CD14-positive monocyte (primary cell): ENCODE measurements around the gene ASB1. TPM values are rescaled to one million over a fixed set of nuclear protein-coding genes. Genes with fewer than 3 reads are reported as not detected.

ENCODE experiments used
- DNase-seq, 3 donors: peaks; one replicate each; pipeline ENCODE4 v3.0.0-alpha.2; 2011 to 2022
- H2AFZ ChIP-seq: 2 replicates; pipeline ENCODE4 v1.6.0; 2012; ENCODE audit warnings: mild to moderate bottlenecking, low read depth, low read length, inconsistent platforms; ENCODE audit not compliant: insufficient read depth, poor library complexity, severe bottlenecking
- H3K27ac ChIP-seq, 2 donors: 1 replicate in 1 of 2; 2 replicates in 1 of 2; pipeline ENCODE4 v1.5.1; 2012 to 2013; ENCODE audit warnings: low read length in 2 of 2, control low read depth in 1 of 2, inconsistent platforms in 1 of 2, low read depth in 1 of 2, mild to moderate bottlenecking in 1 of 2
- H3K27me3 ChIP-seq, 2 donors: one replicate each; pipeline versions ENCODE4 v1.6.0 to v1.6.1; 2011 to 2013; ENCODE audit warnings: low read length in 2 of 2; ENCODE audit not compliant: control insufficient read depth in 2 of 2, insufficient read depth in 2 of 2
- H3K36me3 ChIP-seq, 2 donors: replicated peaks in 1 of 2; 1 replicate in 1 of 2; 2 replicates in 1 of 2; pipeline versions ENCODE4 v1.5.1 to v1.6.1; 2012 to 2013; ENCODE audit warnings: low read length in 2 of 2, control low read depth in 1 of 2, inconsistent platforms in 1 of 2, mild to moderate bottlenecking in 1 of 2; ENCODE audit not compliant: insufficient read depth in 2 of 2, control insufficient read depth in 1 of 2
- H3K4me1 ChIP-seq, 2 donors: 1 replicate in 1 of 2; 2 replicates in 1 of 2; pipeline versions ENCODE4 v1.5.1 to v1.6.1; 2012 to 2013; ENCODE audit warnings: low read length in 2 of 2, control low read depth in 1 of 2, inconsistent platforms in 1 of 2, mild to moderate bottlenecking in 1 of 2, moderate library complexity in 1 of 2; ENCODE audit not compliant: insufficient read depth in 2 of 2, control insufficient read depth in 1 of 2
- H3K4me2 ChIP-seq: replicated peaks from 2 replicates; pipeline ENCODE3; 2012; ENCODE audit warnings: low read length, moderate library complexity, mild to moderate bottlenecking; ENCODE audit not compliant: poor library complexity, severe bottlenecking; ENCODE audit errors: extremely low read depth
- H3K4me3 ChIP-seq, 3 experiments: fragments of 200-600 bp in 1 of 3; sonication (generic) in 1 of 3; replicated peaks in 1 of 3; 1 replicate in 2 of 3; 2 replicates in 1 of 3; pipeline ENCODE4 v1.5.1; 2011 to 2013; ENCODE audit warnings: low read length in 3 of 3, mild to moderate bottlenecking in 3 of 3, control low read depth in 2 of 3, low read depth in 2 of 3, inconsistent platforms in 1 of 3, moderate library complexity in 1 of 3
- H3K79me2 ChIP-seq: 2 replicates; pipeline ENCODE4 v1.6.0; 2012; ENCODE audit warnings: mild to moderate bottlenecking, control low read depth, inconsistent platforms, low read length, moderate library complexity; ENCODE audit not compliant: insufficient read depth
- H3K9ac ChIP-seq: 2 replicates; pipeline ENCODE4 v1.6.0; 2017; ENCODE audit warnings: low read length, mild to moderate bottlenecking; ENCODE audit not compliant: insufficient read depth, poor library complexity, severe bottlenecking
- H3K9me3 ChIP-seq, 2 donors: replicated peaks in 1 of 2; 1 replicate in 1 of 2; 2 replicates in 1 of 2; pipeline versions ENCODE4 v1.5.1 to v1.6.1; 2012 to 2013; ENCODE audit warnings: low read length in 2 of 2, control low read depth in 1 of 2; ENCODE audit not compliant: control insufficient read depth in 1 of 2, insufficient read depth in 1 of 2
- H4K20me1 ChIP-seq: 2 replicates; pipeline ENCODE4 v1.6.0; 2012; ENCODE audit warnings: mild to moderate bottlenecking, low read length, control low read depth, moderate library complexity; ENCODE audit not compliant: insufficient read depth
- H3K27ac Mint-ChIP-seq, 7 donors: one replicate each; pipeline ENCODE4 v1.8.0; 2020; ENCODE audit warnings: mild to moderate bottlenecking in 7 of 7, mixed read lengths in 7 of 7, moderate library complexity in 6 of 7, inconsistent platforms in 2 of 7
- H3K27me3 Mint-ChIP-seq, 3 donors: one replicate each; pipeline ENCODE4 v1.8.0; 2021 to 2022; ENCODE audit warnings: low read depth in 3 of 3, mild to moderate bottlenecking in 3 of 3, mixed read lengths in 3 of 3, moderate library complexity in 3 of 3, inconsistent platforms in 1 of 3
- H3K36me3 Mint-ChIP-seq, 2 donors: one replicate each; pipeline ENCODE4 v1.8.0; 2020; ENCODE audit warnings: mixed read lengths in 2 of 2, inconsistent platforms in 1 of 2, mild to moderate bottlenecking in 1 of 2
- H3K4me1 Mint-ChIP-seq: one replicate; pipeline ENCODE4 v1.8.0; 2020; ENCODE audit warnings: mild to moderate bottlenecking, mixed read lengths
- H3K4me3 Mint-ChIP-seq, 2 donors: one replicate each; pipeline ENCODE4 v1.8.0; 2020; ENCODE audit warnings: mild to moderate bottlenecking in 2 of 2, mixed read lengths in 2 of 2, moderate library complexity in 1 of 2
- H3K9me3 Mint-ChIP-seq, 7 donors: one replicate each; pipeline ENCODE4 v1.8.0; 2020 to 2022; ENCODE audit warnings: mixed read lengths in 7 of 7, mild to moderate bottlenecking in 6 of 7, moderate library complexity in 6 of 7, inconsistent platforms in 2 of 7
- CTCF ChIP-seq: fragments of 200-600 bp; IDR thresholded peaks from one replicate; pipeline ENCODE4 v1.8.0; 2022; ENCODE audit warnings: antibody characterized with exemption, mild to moderate bottlenecking
- WGBS: methylation state at CpG from one replicate; pipeline ENCODE4 v1.1.5; 2013; ENCODE audit warnings: missing lambda C conversion rate; ENCODE audit not compliant: insufficient coverage; 5-methylcytosine and 5-hydroxymethylcytosine counted together
- intact Hi-C, 2 donors: fragments of 100-400 bp; cut with micrococcal nuclease; formaldehyde crosslinking; loops; one replicate each; pipeline versions ENCODE4 v1.15.0 to v1.15.1; 2023
- polyA minus RNA-seq: library from RNA; depleted of rRNA, polyadenylated mRNA; stranded (reverse); fragments of >200 nt; gene quantifications from 2 replicates; pipeline ENCODE4 v1.2.3, GENCODE V29; 2012
- polyA plus RNA-seq, 3 donors: library from polyadenylated mRNA; depleted of rRNA in 1 of 3; unstranded in 2 of 3; stranded (reverse) in 1 of 3; fragments of 300-500 nt in 2 of 3; fragments of >200 nt in 1 of 3; fragmentation: Illumina TruSeq in 2 of 3; gene quantifications; 1 replicate in 2 of 3; 2 replicates in 1 of 3; pipeline ENCODE4 v1.2.3, GENCODE V29; 2012 to 2021
- total RNA-seq, 12 experiments: library from RNA in 1 of 12; stranded (reverse) in 1 of 12; fragments of 120-200 nt in 1 of 12; gene quantifications; one replicate each; pipeline ENCODE4 v1.2.4 and lab custom pipeline; 2013 to 2026; ENCODE audit warnings: mixed read lengths in 6 of 12, inconsistent platforms in 1 of 12

Gene ASB1
- 13.1 TPM for total RNA-seq (2013)
- polyA plus RNA-seq (10 to 100 TPM; 15.1 to 22.0 (median 16.0) TPM), polyA minus RNA-seq (8.5 and 21.1 TPM in 2 replicates), total RNA-seq (lab: John Stamatoyannopoulos, UW) (3.9 to 13.0 (median 7.8) reads per million in 11 experiments)

- H3K4me1 ChIP-seq, result peaks cover 24 to 29% of the 10 kb centered on the region in 2 donors
- Mint-ChIP-seq H3K27me3 (peaks cover 2 to 3% (median 2%) of the 10 kb centered on the region in 3 donors), H3K9me3 (peaks cover 0 to 2% (median 0%) of the 10 kb centered on the region in 7 donors), H3K4me1 (peaks cover 47% of the 10 kb centered on the region), H3K36me3 (peaks cover 10 to 13% of the 10 kb centered on the region in 2 donors), H3K27ac (peak within 1 kb of the TSS; percentile 85 to 96 (median 92)), H3K4me3 (peak within 1 kb of the TSS; percentile 91 to 95)
- H2AFZ ChIP-seq, result peak within 1 kb of the TSS; percentile 97
- no peaks in the 10 kb centered on the region for H3K9me3 ChIP-seq
- WGBS, result under 1% methylated on average over 100 of the region's 104 CpGs
- peak; percentile 38 to 58 (median 51) for DNase-seq
- peak within 1 kb of the TSS; percentile 86 for H3K9ac ChIP-seq
- intact Hi-C loops, result loop anchor here (2.0 to 5.0 kb wide), 3 partner anchors 40 to 56 kb away; no protein-coding TSS in a partner anchor
- no peak for TF ChIP-seq CTCF
- H3K36me3 ChIP-seq, result peaks cover 0 to 15% of the 10 kb centered on the region in 2 donors
- peak within 1 kb of the TSS; percentile 69 to 87 for H3K27ac ChIP-seq
- H3K4me2 ChIP-seq, result peak within 1 kb of the TSS; percentile 90
- H3K4me3 ChIP-seq, result peak within 1 kb of the TSS; percentile 74 to 93 (median 84)
- no peaks in the 10 kb centered on the region for H3K27me3 ChIP-seq
- peaks cover 51% of the 10 kb centered on the region for H3K79me2 ChIP-seq
- peaks cover 31% of the 10 kb centered on the region for H4K20me1 ChIP-seq
Measured at GRCh38 chr2:238426568-238427434, at the start of gene ASB1. ASB1 (plus strand) TSS chr2:238426927; CDS start chr2:238427071, 144 bp downstream.
